Astrocyte (in vitro differentiated cells and primary cell): ENCODE measurements around the gene HRAS.

Experiments used
- EZH2 ChIP-seq: IDR thresholded peaks from 2 replicates; pipeline ENCODE4 v1.6.1; 2012; ENCODE audit warnings: mild to moderate bottlenecking, low read length, inconsistent platforms; ENCODE audit not compliant: insufficient read depth
- TF ChIP-seq, protein P1 (sequence below): IDR thresholded peaks from 2 replicates; pipeline ENCODE4 v1.5.1; 2011; ENCODE audit warnings: low read depth, mild to moderate bottlenecking, inconsistent platforms, low read length, moderate library complexity; ENCODE audit not compliant: insufficient read depth

- TF ChIP-seq, protein P1, sequence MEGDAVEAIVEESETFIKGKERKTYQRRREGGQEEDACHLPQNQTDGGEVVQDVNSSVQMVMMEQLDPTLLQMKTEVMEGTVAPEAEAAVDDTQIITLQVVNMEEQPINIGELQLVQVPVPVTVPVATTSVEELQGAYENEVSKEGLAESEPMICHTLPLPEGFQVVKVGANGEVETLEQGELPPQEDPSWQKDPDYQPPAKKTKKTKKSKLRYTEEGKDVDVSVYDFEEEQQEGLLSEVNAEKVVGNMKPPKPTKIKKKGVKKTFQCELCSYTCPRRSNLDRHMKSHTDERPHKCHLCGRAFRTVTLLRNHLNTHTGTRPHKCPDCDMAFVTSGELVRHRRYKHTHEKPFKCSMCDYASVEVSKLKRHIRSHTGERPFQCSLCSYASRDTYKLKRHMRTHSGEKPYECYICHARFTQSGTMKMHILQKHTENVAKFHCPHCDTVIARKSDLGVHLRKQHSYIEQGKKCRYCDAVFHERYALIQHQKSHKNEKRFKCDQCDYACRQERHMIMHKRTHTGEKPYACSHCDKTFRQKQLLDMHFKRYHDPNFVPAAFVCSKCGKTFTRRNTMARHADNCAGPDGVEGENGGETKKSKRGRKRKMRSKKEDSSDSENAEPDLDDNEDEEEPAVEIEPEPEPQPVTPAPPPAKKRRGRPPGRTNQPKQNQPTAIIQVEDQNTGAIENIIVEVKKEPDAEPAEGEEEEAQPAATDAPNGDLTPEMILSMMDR: no peak
- no peak for TF ChIP-seq EZH2
Measured at GRCh38 chr11:504053-504993, 31.1 kb downstream of the HRAS start.
